Measurements from ENCODE around the gene CFAP45. TPM values are rescaled to one million over a fixed set of nuclear protein-coding genes. Genes with fewer than 3 reads are reported as not detected.

Gene CFAP45
- total RNA-seq, 4 donors from 2014 or later: 2.5 TPM; not detected in 3

GRCh38 chr1:159938211-159938852 lies 38.4 kb upstream of the CFAP45 start:
- DNase-seq: peak in 2 of 3 donors; percentile 57 to 66
- H3K36me3 ChIP-seq: no peaks in the 10 kb centered on the region
- H3K27ac ChIP-seq: peak overlapping the region in 3 of 4 donors; percentile 41 to 93 (median 89)

GRCh38 chr1:159937054-159937750 lies 37.2 kb upstream of the CFAP45 start:
- Histone ChIP-seq H3K36me3 (no peaks in the 10 kb centered on the region), H3K4me1 (peaks cover 9 to 38% (median 9%) of the 10 kb centered on the region in 4 donors), H3K27ac (peak overlapping the region in 3 of 4 donors; percentile 45 to 93 (median 89)), H3K9me3 (no peaks in the 10 kb centered on the region), H3K27me3 (no peaks in the 10 kb centered on the region), H3K4me3 (no peak overlapping the region)
- TF ChIP-seq CTCF (IDR thresholded peaks at IDR 0.05) (no peak), POLR2A (IDR thresholded peaks at IDR 0.05) (no peak)
- DNase-seq: peak; percentile 41 to 72 (median 50)

More at GRCh38 chr1:159938211-159938852, 38.4 kb upstream of the CFAP45 start:
- Histone ChIP-seq H3K9me3 (no peaks in the 10 kb centered on the region), H3K4me3 (no peak overlapping the region), H3K4me1 (peaks cover 9 to 38% (median 9%) of the 10 kb centered on the region in 4 donors), H3K27me3 (no peaks in the 10 kb centered on the region)
- TF ChIP-seq CTCF (IDR thresholded peaks at IDR 0.05) (no peak), POLR2A (IDR thresholded peaks at IDR 0.05) (peak in 1 of 2 donors; percentile 24)

- Histone ChIP-seq H3K4me3 (no peak overlapping the region), H3K4me1 (peaks cover 9 to 38% (median 9%) of the 10 kb centered on the region in 4 donors), H3K27ac (peak overlapping the region in 3 of 4 donors; percentile 45 to 93 (median 89)), H3K9me3 (no peaks in the 10 kb centered on the region), H3K36me3 (no peaks in the 10 kb centered on the region), H3K27me3 (no peaks in the 10 kb centered on the region)
- DNase-seq: peak; percentile 72 to 95 (median 94)
- TF ChIP-seq POLR2A (IDR thresholded peaks at IDR 0.05): peak; percentile 13 to 29
- TF ChIP-seq CTCF (IDR thresholded peaks at IDR 0.05): peak; percentile 92 to 99 (median 99)
Observed at GRCh38 chr1:159936273-159936904, 36.4 kb upstream of the CFAP45 start.

- DNase-seq: no peak
- TF ChIP-seq POLR2A (IDR thresholded peaks at IDR 0.05) (no peak), CTCF (IDR thresholded peaks at IDR 0.05) (no peak)
- H3K4me3 ChIP-seq: no peak overlapping the region
- H3K9me3 ChIP-seq: no peaks in the 10 kb centered on the region
- no peak overlapping the region for H3K27ac ChIP-seq
- peaks cover 9 to 38% (median 9%) of the 10 kb centered on the region in 4 donors for H3K4me1 ChIP-seq
- no peaks in the 10 kb centered on the region for H3K36me3 ChIP-seq
- H3K27me3 ChIP-seq: no peaks in the 10 kb centered on the region
Observed at GRCh38 chr1:159935719-159936272, 35.8 kb upstream of the CFAP45 start.

- Histone ChIP-seq H3K36me3 (no peaks in the 10 kb centered on the region), H3K4me3 (no peak overlapping the region), H3K9me3 (no peaks in the 10 kb centered on the region), H3K4me1 (peaks cover 9 to 38% (median 9%) of the 10 kb centered on the region in 4 donors), H3K27me3 (no peaks in the 10 kb centered on the region), H3K27ac (no peak overlapping the region)
- TF ChIP-seq POLR2A (IDR thresholded peaks at IDR 0.05) (no peak), CTCF (IDR thresholded peaks at IDR 0.05) (no peak)
- DNase-seq: peak in 1 of 3 donors; percentile 35
Observed at GRCh38 chr1:159935305-159935704, 35.3 kb upstream of the CFAP45 start.
